AG04449 (cell line): ENCODE measurements around the gene NEU4.
"Not testable (repeated sequence)": the region's sequence is repeated elsewhere in the genome, so short reads cannot be mapped to it uniquely, and the experiment has no call there.

ENCODE experiments used
- CTCF ChIA-PET: fragments of 350-600 bp; formaldehyde crosslinking; extraction: SDS; loops from one replicate; lab custom pipeline; 2021; ENCODE audit warnings: antibody characterized with exemption; lab: Yijun Ruan, JAX
- POLR2A ChIA-PET: fragments of 400-600, 350-600 bp; formaldehyde crosslinking; extraction: SDS; loops from one replicate; lab custom pipeline; 2020; ENCODE audit warnings: antibody characterized with exemption, inconsistent platforms; lab: Yijun Ruan, JAX
- DNase-seq: peaks from one replicate; pipeline ENCODE4 v3.0.0-alpha.2; 2010; ENCODE audit warnings: low read depth, low spot score
- H3K4me3 ChIP-seq: 2 replicates; pipeline ENCODE4 v1.5.1; 2011; ENCODE audit warnings: low read depth, mild to moderate bottlenecking, control low read depth, low read length
- CTCF ChIP-seq: IDR thresholded peaks from one replicate; pipeline ENCODE4 v1.5.1; 2011; ENCODE audit warnings: mild to moderate bottlenecking, moderate library complexity, low read length, control low read depth, inconsistent platforms; ENCODE audit not compliant: insufficient read depth; ENCODE audit errors: missing control alignments

Gene NEU4

GRCh38 chr2:241808721-241809382 lies at the start of gene NEU4:
TSS of gene NEU4 (plus strand) at chr2:241809193. CDS start at chr2:241814485, 5,292 bp downstream.
- CTCF ChIA-PET = no interaction called here

GRCh38 chr2:241759893-241760292 lies 49.1 kb upstream of the NEU4 start:
- H3K4me3 ChIP-seq, CTCF ChIA-PET, POLR2A ChIA-PET, DNase-seq: not testable (repeated sequence)

More at GRCh38 chr2:241808721-241809382, at the start of gene NEU4:
- POLR2A ChIA-PET = no interaction called here
- no peak for DNase-seq
- no peak for TF ChIP-seq CTCF
- H3K4me3 ChIP-seq = no peak within 1 kb of the TSS

GRCh38 chr2:241760301-241760771 lies 48.7 kb upstream of the NEU4 start:
- H3K4me3 ChIP-seq = no peak overlapping the region
- POLR2A ChIA-PET = no interaction called here
- no peak for TF ChIP-seq CTCF
- DNase-seq = no peak
- CTCF ChIA-PET = no interaction called here

GRCh38 chr2:241762321-241762932 lies 46.6 kb upstream of the NEU4 start:
- no peak for DNase-seq
- TF ChIP-seq CTCF = no peak
- POLR2A ChIA-PET = no interaction called here
- H3K4me3 ChIP-seq = no peak overlapping the region
- CTCF ChIA-PET = no interaction called here

- TF ChIP-seq CTCF = no peak
- no peak for DNase-seq
- ChIA-PET CTCF (interaction anchor here (0.5 kb wide), 1 partner anchor 152 kb away, joined by 5 read pairs; no protein-coding TSS in a partner anchor), POLR2A (no interaction called here)
- H3K4me3 ChIP-seq = no peak overlapping the region
These were observed 46.0 kb upstream of the NEU4 start for GRCh38 chr2:241762933-241763369.

- ChIA-PET POLR2A (no interaction called here), CTCF (interaction anchor here (0.5 kb wide), 1 partner anchor 153 kb away, joined by 5 read pairs; no protein-coding TSS in a partner anchor)
- no peak overlapping the region for H3K4me3 ChIP-seq
- TF ChIP-seq CTCF = no peak
- no peak for DNase-seq
These were observed 45.3 kb upstream of the NEU4 start for GRCh38 chr2:241763551-241764274.
